B cell (primary cell): Measurements from ENCODE around the gene RMP24.

Experiments
- ATAC-seq: fragments of 200-7000 bp; cut with Tn5 transposase; one replicate; pipeline ENCODE4 v1.10.0; 2021; ENCODE audit warnings: low read depth, mild to moderate bottlenecking, moderate number of reproducible peaks, moderate library complexity
- CTCF ChIA-PET: fragments of 350-600 bp; sonication (Branson Sonifier 250); formaldehyde crosslinking; loops from one replicate; lab custom pipeline; 2021; ENCODE audit warnings: antibody characterized with exemption, inconsistent platforms; lab: Charles Lee
- POLR2A ChIA-PET: fragments of 350-600 bp; sonication (Branson Sonifier 250); formaldehyde crosslinking; loops from one replicate; lab custom pipeline; 2021; ENCODE audit warnings: antibody characterized with exemption; lab: Charles Lee
- DNase-seq: peaks from one replicate; pipeline ENCODE4 v3.0.0; 2013
- H2AFZ ChIP-seq: 2 replicates; pipeline ENCODE4 v1.6.1; 2012; ENCODE audit warnings: mild to moderate bottlenecking, low read depth, low read length; ENCODE audit not compliant: insufficient read depth, poor library complexity, severe bottlenecking
- H3K27ac ChIP-seq, 2 donors: 1 replicate in 1 of 2; 2 replicates in 1 of 2; pipeline ENCODE4 v1.5.1; 2012 to 2013; ENCODE audit warnings: low read length in 2 of 2, mild to moderate bottlenecking in 2 of 2, moderate library complexity in 1 of 2
- H3K27me3 ChIP-seq, 4 experiments: fragments of 200-600 bp in 1 of 4; sonication (generic) in 1 of 4; replicated peaks in 1 of 4; 1 replicate in 2 of 4; 2 replicates in 2 of 4; pipeline versions ENCODE4 v1.6.1 to v1.7.0; 2013 to 2016; ENCODE audit warnings: low read length in 3 of 4, mild to moderate bottlenecking in 2 of 4, mixed read lengths in 1 of 4, moderate library complexity in 1 of 4; ENCODE audit not compliant: insufficient read depth in 4 of 4, control insufficient read depth in 3 of 4; ENCODE audit errors: control extremely low read depth in 1 of 4
- H3K36me3 ChIP-seq, 2 experiments: replicated peaks in 1 of 2; 1 replicate in 1 of 2; 2 replicates in 1 of 2; pipeline versions ENCODE4 v1.6.1 to v1.7.1; 2013; ENCODE audit warnings: low read length in 1 of 2; ENCODE audit not compliant: insufficient read depth in 2 of 2, control insufficient read depth in 1 of 2; ENCODE audit errors: control extremely low read depth in 1 of 2, extremely low read depth in 1 of 2
- H3K4me1 ChIP-seq, 2 donors: fragments of 200-600 bp in 1 of 2; sonication (generic) in 1 of 2; 1 replicate in 1 of 2; 2 replicates in 1 of 2; pipeline versions ENCODE4 v1.5.1 to v1.6.1; 2013 to 2017; ENCODE audit warnings: low read length in 2 of 2; ENCODE audit not compliant: control insufficient read depth in 2 of 2, insufficient read depth in 2 of 2
- H3K4me2 ChIP-seq: replicated peaks from 2 replicates; pipeline ENCODE3; 2012; ENCODE audit warnings: mild to moderate bottlenecking, low read depth, low read length; ENCODE audit not compliant: poor library complexity, severe bottlenecking
- H3K4me3 ChIP-seq, 5 experiments: fragments of 200-600 bp in 1 of 5; sonication (generic) in 1 of 5; 1 replicate in 3 of 5; 2 replicates in 2 of 5; pipeline versions ENCODE4 v1.5.1 to v1.7.0; 2011 to 2016; ENCODE audit warnings: low read length in 4 of 5, mild to moderate bottlenecking in 4 of 5, low read depth in 2 of 5, control low read depth in 1 of 5, moderate library complexity in 1 of 5; ENCODE audit not compliant: insufficient read depth in 1 of 5; ENCODE audit errors: control extremely low read depth in 1 of 5, extremely low read depth in 1 of 5
- H3K79me2 ChIP-seq: fragments of 200-600 bp; sonication (generic); one replicate; pipeline ENCODE4 v1.6.0; 2016; ENCODE audit warnings: low read length; ENCODE audit not compliant: control insufficient read depth, insufficient read depth
- H3K9ac ChIP-seq: fragments of 200-600 bp; sonication (generic); 2 replicates; pipeline ENCODE4 v1.6.1; 2017; ENCODE audit warnings: mild to moderate bottlenecking, low read length, moderate library complexity
- H3K9me3 ChIP-seq, 3 donors: one replicate each; pipeline versions ENCODE4 v1.6.1 to v1.7.1; 2013; ENCODE audit warnings: low read length in 2 of 3; ENCODE audit not compliant: control insufficient read depth in 2 of 3, insufficient read depth in 1 of 3; ENCODE audit errors: control extremely low read depth in 1 of 3
- H4K20me1 ChIP-seq: 2 replicates; pipeline ENCODE4 v1.6.0; 2012; ENCODE audit warnings: mild to moderate bottlenecking, low read length; ENCODE audit not compliant: insufficient read depth, control insufficient read depth, poor library complexity, severe bottlenecking
- H3K27ac Mint-ChIP-seq: one replicate; pipeline ENCODE4 v1.8.0; 2021; ENCODE audit warnings: mixed read lengths
- H3K27me3 Mint-ChIP-seq: one replicate; pipeline ENCODE4 v1.8.0; 2021; ENCODE audit warnings: mixed read lengths
- H3K4me1 Mint-ChIP-seq: one replicate; pipeline ENCODE4 v1.8.0; 2021; ENCODE audit warnings: mixed read lengths
- H3K4me3 Mint-ChIP-seq: one replicate; pipeline ENCODE4 v1.8.0; 2021; ENCODE audit warnings: mixed read lengths
- H3K9me3 Mint-ChIP-seq: one replicate; pipeline ENCODE4 v1.8.0; 2022; ENCODE audit warnings: mixed read lengths; ENCODE audit not compliant: insufficient read depth
- CTCF ChIP-seq: fragments of 200-600 bp; IDR thresholded peaks from one replicate; pipeline ENCODE4 v1.8.0; 2022; ENCODE audit warnings: antibody characterized with exemption, mild to moderate bottlenecking
- EZH2 ChIP-seq: IDR thresholded peaks from 2 replicates; pipeline ENCODE4 v1.6.1; 2012; ENCODE audit warnings: borderline replicate concordance, low read depth, mild to moderate bottlenecking, moderate library complexity, low read length; ENCODE audit not compliant: insufficient read depth, poor library complexity, severe bottlenecking
- WGBS: methylation state at CpG from one replicate; pipeline ENCODE4 v1.1.5; 2013; ENCODE audit warnings: missing lambda C conversion rate; ENCODE audit not compliant: insufficient coverage; 5-methylcytosine and 5-hydroxymethylcytosine counted together
- intact Hi-C: fragments of 100-400 bp; cut with micrococcal nuclease; formaldehyde crosslinking; loops from one replicate; pipeline ENCODE4 v1.10.0; 2022

The RMP24 gene

GRCh38 chr18:35983818-35984217, 11.3 kb downstream of the RMP24 start:
- TF ChIP-seq CTCF (no peak), EZH2 (no peak)
- no peaks in the 10 kb centered on the region for H3K79me2 ChIP-seq
- peaks cover 0 to 49% of the 10 kb centered on the region in 2 experiments for H3K36me3 ChIP-seq
- Mint-ChIP-seq H3K27me3 (no peaks in the 10 kb centered on the region), H3K4me3 (no peak overlapping the region), H3K4me1 (no peaks in the 10 kb centered on the region), H3K9me3 (no peaks in the 10 kb centered on the region), H3K27ac (no peak overlapping the region)
- no peak overlapping the region for H3K4me3 ChIP-seq
- no peak overlapping the region for H3K9ac ChIP-seq
- H3K4me2 ChIP-seq, result no peak overlapping the region
- no peaks in the 10 kb centered on the region for H4K20me1 ChIP-seq
- H3K4me1 ChIP-seq, result no peaks in the 10 kb centered on the region
- no peaks in the 10 kb centered on the region for H3K27me3 ChIP-seq
- WGBS, result 90% methylated on average over 2 of the region's 5 CpGs
- DNase-seq, result no peak
- ChIA-PET CTCF (interaction anchor here (1.0 kb wide), 1 partner anchor 300 kb away, joined by 3 read pairs; no protein-coding TSS in a partner anchor), POLR2A (no interaction called here)
- intact Hi-C loops, result no loop called here
- no peak overlapping the region for H3K27ac ChIP-seq
- no peak overlapping the region for H2AFZ ChIP-seq
- no peak for ATAC-seq
- no peaks in the 10 kb centered on the region for H3K9me3 ChIP-seq

GRCh38 chr18:35991696-35992095, 19.2 kb downstream of the RMP24 start:
- Histone ChIP-seq H3K9ac (no peak overlapping the region), H2AFZ (no peak overlapping the region)
- H3K4me3 Mint-ChIP-seq, result no peak overlapping the region

More at GRCh38 chr18:35991696-35992095, 19.2 kb downstream of the RMP24 start:
- H3K27me3 Mint-ChIP-seq, result no peaks in the 10 kb centered on the region
- no peak overlapping the region for H3K4me3 ChIP-seq
- H4K20me1 ChIP-seq, result no peaks in the 10 kb centered on the region
- no peaks in the 10 kb centered on the region for H3K4me1 Mint-ChIP-seq
- no peak for TF ChIP-seq CTCF
- H3K4me1 ChIP-seq, result no peaks in the 10 kb centered on the region
- H3K27ac ChIP-seq, result no peak overlapping the region
- POLR2A ChIA-PET, result no interaction called here
- DNase-seq (no peak), ATAC-seq (no peak)
- no peaks in the 10 kb centered on the region for H3K9me3 Mint-ChIP-seq
- H3K36me3 ChIP-seq, result peaks cover 0 to 42% of the 10 kb centered on the region in 2 experiments
- H3K4me2 ChIP-seq, result no peak overlapping the region
- H3K27me3 ChIP-seq, result no peaks in the 10 kb centered on the region
- no peaks in the 10 kb centered on the region for H3K79me2 ChIP-seq
- intact Hi-C loops, result no loop called here
- CTCF ChIA-PET, result no interaction called here
- no peaks in the 10 kb centered on the region for H3K9me3 ChIP-seq
- H3K27ac Mint-ChIP-seq, result no peak overlapping the region
